Erythroblast (primary cell): ENCODE results near the gene ABHD5.

Experiments
- GATA1 ChIP-seq: IDR thresholded peaks from 2 replicates; pipeline ENCODE4 v1.6.1; 2011; ENCODE audit warnings: low read depth, mild to moderate bottlenecking, control low read depth, low read length, moderate library complexity
- POLR2A ChIP-seq: IDR thresholded peaks from 2 replicates; pipeline ENCODE4 v1.6.1; 2011; ENCODE audit warnings: mild to moderate bottlenecking, low read length

DNA sequence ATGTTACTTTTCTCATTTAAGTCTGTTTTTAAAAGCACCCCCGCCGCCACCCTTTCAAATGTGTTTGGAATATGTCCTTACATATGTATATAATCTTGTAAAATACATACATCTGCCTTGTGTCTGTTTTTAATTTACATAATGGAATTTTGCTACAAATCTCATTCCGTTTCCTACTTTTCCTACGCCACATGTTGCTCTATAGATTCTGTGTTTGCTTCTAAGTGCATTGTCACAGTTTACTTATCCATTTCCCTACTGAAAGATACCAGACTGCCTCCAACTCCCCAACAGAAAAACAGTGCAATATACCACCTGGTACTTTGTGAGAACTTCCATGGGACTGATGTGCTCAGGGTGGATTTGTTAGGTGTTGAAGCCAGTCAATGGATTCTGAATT is 70.2 kb downstream of the ABHD5 start:
- TF ChIP-seq POLR2A (no peak), GATA1 (no peak)
